ENCODE measurements around the gene CAPN1. TPM values are rescaled to one million over a fixed set of nuclear protein-coding genes. Genes with fewer than 3 reads are reported as not detected.

The CAPN1 gene
- total RNA-seq, 1 donor from 2014 or later, result 217 TPM

DNA sequence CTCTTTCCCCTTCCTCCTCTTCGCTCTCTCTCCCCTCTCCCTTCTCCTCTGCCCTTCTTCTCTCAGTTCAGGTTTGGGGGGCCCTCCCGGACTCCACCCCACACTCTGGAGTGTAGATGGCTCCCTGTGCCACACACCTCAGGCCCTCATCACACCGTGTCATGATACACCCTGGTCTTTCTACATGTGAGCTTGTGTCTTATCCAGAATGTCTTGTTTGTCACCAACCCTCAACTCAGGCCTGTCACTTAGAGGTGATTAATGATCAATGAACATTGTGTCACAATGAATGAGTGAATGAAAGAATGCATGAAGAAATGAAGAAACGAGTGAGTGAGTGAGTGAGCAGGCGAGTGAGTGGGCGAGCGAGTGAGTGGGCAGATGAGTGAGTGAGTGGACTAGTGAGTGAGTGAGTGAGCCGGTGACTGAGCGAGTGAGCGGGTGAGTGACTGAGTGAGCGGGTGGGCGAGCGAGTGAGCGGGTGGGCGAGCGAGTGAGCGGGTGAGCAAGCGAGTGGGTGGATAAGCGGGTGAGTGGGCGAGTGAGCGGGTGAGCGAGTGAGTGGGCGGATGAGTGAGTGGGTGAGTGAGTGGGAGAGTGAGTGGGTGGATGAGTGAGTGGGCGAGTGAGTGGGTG, 33.8 kb downstream of the CAPN1 start:
- FAIRE-seq (no peak), DNase-seq (ENCODE audit: low read depth) (no peak)
- TF ChIP-seq CTCF (IDR thresholded peaks at IDR 0.05; ENCODE audit: insufficient read depth, low read depth, low read length) (no peak), EZH2 (IDR thresholded peaks at IDR 0.05; ENCODE audit: insufficient read depth, low read length) (no peak)
- Mint-ChIP-seq H3K36me3 (ENCODE audit: low read depth, unreplicated experiment) (peaks cover 9% of the 10 kb centered on the region), H3K4me1 (ENCODE audit: low read depth, unreplicated experiment) (peaks cover 8% of the 10 kb centered on the region), H3K27ac (ENCODE audit: unreplicated experiment) (no peak overlapping the region), H3K27me3 (ENCODE audit: low read depth, unreplicated experiment) (peaks cover 5% of the 10 kb centered on the region), H3K9me3 (ENCODE audit: unreplicated experiment) (no peaks in the 10 kb centered on the region), H3K4me3 (ENCODE audit: unreplicated experiment) (no peak overlapping the region)
- H3K79me2 ChIP-seq (ENCODE audit: insufficient read depth, low read length), result no peaks in the 10 kb centered on the region
- H3K36me3 ChIP-seq (ENCODE audit: insufficient read depth, low read length), result no peaks in the 10 kb centered on the region
- no peak overlapping the region for H3K9ac ChIP-seq (ENCODE audit: low read length)
- no peak overlapping the region for H2AFZ ChIP-seq (ENCODE audit: low read depth, low read length)
- peaks cover under 1% of the 10 kb centered on the region for H4K20me1 ChIP-seq (ENCODE audit: insufficient read depth, low read length)
- no peaks in the 10 kb centered on the region for H3K27me3 ChIP-seq (ENCODE audit: insufficient read depth, low read length)
- peaks cover 6% of the 10 kb centered on the region for H3K4me1 ChIP-seq (ENCODE audit: insufficient read depth, low read length)
- no peaks in the 10 kb centered on the region for H3K9me3 ChIP-seq (ENCODE audit: insufficient read depth, low read depth, low read length)
- no peak overlapping the region for H3K4me2 ChIP-seq (ENCODE audit: low read length)
- no peak overlapping the region for H3K27ac ChIP-seq (ENCODE audit: low read depth, low read length)
- H3K4me3 ChIP-seq (ENCODE audit: insufficient read depth, low read depth, low read length), result no peak overlapping the region

DNA sequence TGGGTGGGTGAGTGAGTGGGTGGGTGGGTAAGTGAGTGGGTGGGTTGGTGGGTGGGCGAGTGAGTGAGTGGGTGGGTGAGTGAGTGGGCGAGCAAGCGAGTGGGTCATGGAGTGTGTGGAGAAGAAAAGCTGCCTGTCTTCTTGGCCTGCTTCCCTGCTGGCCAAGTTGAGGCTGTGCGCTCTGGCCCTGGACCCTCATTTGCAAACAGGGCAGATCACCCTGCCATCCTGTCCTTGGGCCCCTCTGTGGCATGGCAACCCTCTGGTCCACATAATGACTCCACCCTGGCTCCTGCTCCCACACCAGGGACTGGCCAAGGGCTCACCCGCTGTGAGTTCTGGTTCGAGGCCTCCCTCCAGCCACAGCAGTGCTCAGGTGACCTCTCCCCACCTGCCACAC, 35.1 kb downstream of the CAPN1 start:
- Histone ChIP-seq H3K9me3 (ENCODE audit: insufficient read depth, low read depth, low read length) (no peaks in the 10 kb centered on the region), H3K79me2 (ENCODE audit: insufficient read depth, low read length) (no peaks in the 10 kb centered on the region), H3K27ac (ENCODE audit: low read depth, low read length) (no peak overlapping the region), H3K27me3 (ENCODE audit: insufficient read depth, low read length) (no peaks in the 10 kb centered on the region), H3K9ac (ENCODE audit: low read length) (no peak overlapping the region), H2AFZ (ENCODE audit: low read depth, low read length) (no peak overlapping the region), H3K4me3 (ENCODE audit: insufficient read depth, low read depth, low read length) (no peak overlapping the region), H3K36me3 (ENCODE audit: insufficient read depth, low read length) (no peaks in the 10 kb centered on the region), H4K20me1 (ENCODE audit: insufficient read depth, low read length) (no peaks in the 10 kb centered on the region), H3K4me2 (ENCODE audit: low read length) (no peak overlapping the region), H3K4me1 (ENCODE audit: insufficient read depth, low read length) (peaks cover 6% of the 10 kb centered on the region)
- H3K27ac Mint-ChIP-seq (ENCODE audit: unreplicated experiment), result no peak overlapping the region
- no peaks in the 10 kb centered on the region for H3K9me3 Mint-ChIP-seq (ENCODE audit: unreplicated experiment)
- DNase-seq (ENCODE audit: low read depth) (no peak), FAIRE-seq (no peak)
- H3K4me3 Mint-ChIP-seq (ENCODE audit: unreplicated experiment), result no peak overlapping the region
- peaks cover 9% of the 10 kb centered on the region for H3K36me3 Mint-ChIP-seq (ENCODE audit: low read depth, unreplicated experiment)
- peaks cover 5% of the 10 kb centered on the region for H3K27me3 Mint-ChIP-seq (ENCODE audit: low read depth, unreplicated experiment)
- TF ChIP-seq EZH2 (IDR thresholded peaks at IDR 0.05; ENCODE audit: insufficient read depth, low read length) (no peak), CTCF (IDR thresholded peaks at IDR 0.05; ENCODE audit: insufficient read depth, low read depth, low read length) (no peak)
- peaks cover 8% of the 10 kb centered on the region for H3K4me1 Mint-ChIP-seq (ENCODE audit: low read depth, unreplicated experiment)
